ENCODE data around the gene NSD1.
"Not testable (repeated sequence)": the region's sequence is repeated elsewhere in the genome, so short reads cannot be mapped to it uniquely, and the experiment has no call there.

NSD1 gene

DNA sequence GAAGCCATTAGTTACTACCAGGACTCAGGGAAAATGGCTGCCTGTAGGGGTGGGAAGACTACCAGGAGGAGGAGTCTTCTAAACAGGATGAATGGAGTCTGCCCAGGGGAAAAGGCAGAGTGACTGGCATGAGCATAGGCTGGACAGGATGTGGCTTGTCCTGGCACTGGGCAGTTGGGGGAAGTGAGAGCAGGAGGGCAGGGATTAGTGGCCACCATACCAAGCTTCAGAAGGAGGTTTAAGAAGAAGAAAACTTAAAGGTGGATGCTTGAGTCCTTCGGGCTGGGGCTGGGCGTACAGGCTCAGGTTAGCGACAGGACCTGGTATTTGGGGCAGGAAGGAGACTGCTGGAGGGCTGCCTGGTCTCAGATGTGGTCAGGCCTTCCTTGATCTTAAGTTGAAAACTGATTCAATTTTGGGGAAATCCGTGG, 5.0 kb upstream of the NSD1 start:
- DNase-seq, result no peak

GRCh38 chr5:177130211-177131018, 3.2 kb upstream of the NSD1 start:
- no peak for DNase-seq

DNA sequence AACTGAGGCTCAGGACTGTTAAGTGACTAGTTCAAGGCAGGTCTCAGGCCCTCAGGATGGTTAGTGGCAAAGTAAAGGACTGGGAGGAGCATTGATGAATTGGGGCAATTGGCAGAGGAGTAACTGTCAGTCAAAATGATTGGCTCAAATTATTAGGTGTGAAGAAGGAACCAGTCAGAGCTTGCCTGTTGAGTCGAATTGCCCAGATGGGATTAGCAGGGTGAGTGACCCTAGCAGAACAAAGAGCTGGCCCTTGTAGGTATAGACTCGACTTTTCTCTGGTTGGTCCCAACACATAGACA, 2.6 kb upstream of the NSD1 start:
- DNase-seq, result no peak

GRCh38 chr5:177131352-177132135, 2.0 kb upstream of the NSD1 start:
- DNase-seq, result no peak

DNA sequence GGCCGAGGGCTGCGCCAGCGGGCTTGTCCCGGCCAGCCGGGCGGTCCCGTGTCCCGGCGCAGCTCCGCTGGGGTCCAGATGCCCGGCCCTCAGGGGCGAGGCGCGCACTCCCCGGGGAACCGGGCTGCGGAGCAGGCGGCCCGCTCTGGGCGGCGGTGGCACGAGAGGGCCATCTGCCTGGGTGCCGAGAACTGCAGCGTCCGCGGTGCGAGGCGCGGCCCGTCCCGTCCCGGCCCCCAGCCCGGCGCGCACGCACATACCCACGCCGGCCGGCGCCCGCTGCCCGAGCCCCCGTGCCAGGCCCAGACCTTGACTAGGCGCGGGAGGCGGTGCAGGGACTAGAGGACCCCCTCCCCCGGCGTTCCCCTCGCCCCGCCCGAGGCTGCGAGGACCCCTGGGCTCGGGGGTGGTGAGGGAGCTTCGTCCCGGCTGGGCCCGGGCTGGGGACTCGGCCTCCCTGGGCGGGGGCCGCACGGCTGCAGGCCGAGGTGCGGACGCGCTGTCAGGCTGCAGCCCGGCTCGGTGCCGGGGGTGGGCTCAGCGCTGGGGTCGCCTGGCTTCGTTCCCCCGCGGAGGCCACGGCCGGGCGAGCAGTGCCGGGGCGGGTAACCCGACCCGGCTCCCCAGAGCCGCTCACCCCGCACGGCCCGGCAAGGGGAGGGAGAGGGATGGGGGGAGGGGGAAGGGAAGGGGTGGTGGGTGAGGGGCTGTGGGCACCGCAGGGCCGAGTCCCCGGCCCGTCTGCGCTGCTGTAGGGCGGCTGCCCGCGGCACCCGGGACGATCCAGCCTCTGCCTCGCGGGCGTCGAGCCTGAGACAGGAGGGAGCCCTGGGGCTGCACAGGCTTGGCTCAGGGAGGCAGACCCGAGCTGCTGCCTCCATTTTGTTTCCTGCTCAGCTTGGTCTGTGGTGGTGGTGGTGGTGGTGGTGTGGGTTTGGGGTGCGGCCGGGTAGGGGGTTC, 1.2 kb upstream of the NSD1 start:
- DNase-seq, result peak; percentile 27

DNA sequence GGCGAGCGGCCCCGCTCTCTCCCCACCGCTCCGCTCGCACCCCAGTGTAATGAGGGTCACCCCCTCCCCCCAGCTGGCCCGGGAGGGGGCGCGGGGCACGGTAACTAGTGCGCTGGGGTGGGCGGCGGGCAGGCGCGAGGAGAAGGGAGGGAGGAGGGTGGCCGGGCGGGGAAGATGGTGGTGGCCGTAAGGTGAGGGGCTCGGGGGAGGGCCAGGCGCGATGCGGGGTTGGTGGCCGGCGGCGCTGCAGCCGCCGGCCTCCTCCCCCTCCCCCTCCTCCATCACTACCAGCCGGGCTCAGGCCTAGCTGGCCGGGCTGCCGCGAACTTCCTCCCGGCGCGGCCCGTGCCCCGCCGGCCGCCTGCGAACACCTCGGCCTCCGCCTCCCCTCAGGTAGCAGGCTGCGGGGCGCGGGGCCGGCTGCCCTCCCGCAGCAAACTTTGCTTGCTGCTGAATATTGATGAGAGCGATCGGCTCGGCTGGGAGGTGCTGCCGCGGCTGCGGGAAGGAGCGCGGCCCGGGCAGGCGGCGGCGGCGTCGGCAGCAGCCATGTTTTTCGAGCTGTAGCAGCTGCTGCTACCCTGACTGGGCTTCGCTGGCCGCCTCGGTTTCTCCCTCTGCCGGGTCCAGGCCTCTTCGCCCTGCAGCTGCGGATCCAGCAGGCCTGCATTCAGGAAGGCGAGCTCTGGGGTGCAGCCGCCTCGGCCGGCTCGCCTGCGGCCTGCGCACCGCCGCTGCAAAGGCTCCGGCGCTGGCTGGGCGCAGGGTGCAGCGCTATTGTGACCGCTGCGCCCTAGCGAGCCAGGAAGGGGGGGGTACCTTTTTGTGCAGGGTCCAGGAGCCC, 502 bp downstream of the NSD1 start:
- peak; percentile 28 for DNase-seq

DNA sequence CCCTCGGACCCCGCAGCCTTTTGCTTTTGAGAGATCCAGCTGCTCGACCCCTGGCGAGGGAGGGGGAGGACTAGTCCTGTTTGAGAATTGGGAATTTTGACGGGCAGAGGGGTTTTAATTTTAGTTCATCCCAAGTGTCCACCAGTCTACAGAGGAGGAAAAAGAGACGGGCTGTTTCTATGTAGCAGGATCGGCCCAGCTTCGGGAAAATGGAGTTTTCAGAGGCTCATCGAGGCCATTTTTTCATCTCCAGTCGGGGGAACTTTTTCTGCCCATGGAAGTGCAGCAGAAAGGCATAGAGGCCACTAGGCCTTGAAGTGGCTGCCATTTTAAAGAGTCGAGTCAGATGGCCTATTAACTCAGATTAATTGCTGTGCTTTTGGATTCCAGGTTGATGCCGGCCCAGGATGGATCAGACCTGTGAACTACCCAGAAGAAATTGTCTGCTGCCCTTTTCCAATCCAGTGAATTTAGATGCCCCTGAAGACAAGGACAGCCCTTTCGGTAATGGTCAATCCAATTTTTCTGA, 1.2 kb downstream of the NSD1 start:
- DNase-seq, result no peak

GRCh38 chr5:177140312-177140711, 6.7 kb downstream of the NSD1 start:
- no peak for DNase-seq

GRCh38 chr5:177141496-177141895, 7.9 kb downstream of the NSD1 start:
- no peak for DNase-seq

DNA sequence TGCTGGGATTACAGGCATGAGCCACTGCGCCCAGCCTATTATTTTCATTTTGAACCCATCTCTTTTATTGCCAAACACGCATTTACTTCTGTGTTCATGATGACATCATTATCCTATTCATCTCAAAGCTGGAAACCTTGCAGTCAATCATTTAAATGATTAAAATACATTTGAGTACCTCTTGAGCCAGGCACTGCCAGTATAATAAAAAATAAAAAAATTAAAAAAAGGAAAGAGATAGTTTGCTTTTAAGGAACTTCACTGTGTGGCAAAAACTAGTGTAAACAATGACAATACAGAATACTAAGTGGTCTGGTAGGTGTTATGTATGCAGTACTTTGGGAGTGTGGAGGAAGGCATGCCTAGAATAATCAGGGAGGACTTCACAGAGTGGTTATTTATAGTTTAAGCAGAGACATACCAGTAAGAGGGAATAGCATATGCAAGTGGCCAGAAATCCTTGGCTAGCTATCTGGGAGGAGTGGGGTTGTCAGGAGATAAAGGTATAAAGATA, 8.6 kb downstream of the NSD1 start:
- DNase-seq, result no peak

DNA sequence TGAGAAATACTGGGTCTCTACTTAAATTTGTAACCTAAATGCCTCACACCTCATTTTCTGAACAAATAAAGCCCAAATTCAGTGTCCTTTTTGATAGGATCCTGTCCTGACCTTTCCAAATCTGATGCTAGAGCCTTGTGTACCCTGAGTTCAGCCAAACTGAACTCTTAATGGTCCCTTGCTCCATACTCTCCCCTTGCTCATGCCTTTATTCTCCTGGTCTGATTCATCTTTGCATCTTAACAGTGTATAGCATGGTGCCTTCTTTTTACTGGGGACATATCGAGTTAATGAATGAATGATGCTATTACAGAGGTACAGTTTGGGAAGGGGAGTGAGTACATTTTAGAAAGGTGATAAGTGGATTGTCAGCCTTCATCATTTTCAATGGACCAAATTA, 9.2 kb downstream of the NSD1 start:
- DNase-seq, result no peak

- DNase-seq, result no peak
These were observed 13.5 kb downstream of the NSD1 start for GRCh38 chr5:177146891-177147638.

DNA sequence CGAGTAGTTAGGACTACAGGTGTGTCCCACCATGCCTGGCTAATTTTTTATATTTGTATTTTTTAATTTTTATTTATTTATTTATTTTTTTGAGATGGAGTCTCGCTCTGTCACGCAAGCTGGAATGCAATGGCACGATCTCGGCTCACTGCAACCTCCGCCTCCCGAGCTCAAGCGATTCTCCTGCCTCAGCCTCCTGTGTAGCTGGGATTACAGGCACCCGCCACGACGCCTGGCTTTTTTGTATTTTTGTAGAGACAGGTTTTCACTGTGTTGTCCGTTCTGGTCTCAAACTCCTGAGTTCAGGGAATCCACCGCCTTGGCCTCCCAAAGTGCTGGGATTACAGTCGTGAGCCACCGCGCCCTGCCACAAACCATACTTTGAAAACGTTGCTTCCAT, 16.5 kb downstream of the NSD1 start:
- DNase-seq, result not testable (repeated sequence)

DNA sequence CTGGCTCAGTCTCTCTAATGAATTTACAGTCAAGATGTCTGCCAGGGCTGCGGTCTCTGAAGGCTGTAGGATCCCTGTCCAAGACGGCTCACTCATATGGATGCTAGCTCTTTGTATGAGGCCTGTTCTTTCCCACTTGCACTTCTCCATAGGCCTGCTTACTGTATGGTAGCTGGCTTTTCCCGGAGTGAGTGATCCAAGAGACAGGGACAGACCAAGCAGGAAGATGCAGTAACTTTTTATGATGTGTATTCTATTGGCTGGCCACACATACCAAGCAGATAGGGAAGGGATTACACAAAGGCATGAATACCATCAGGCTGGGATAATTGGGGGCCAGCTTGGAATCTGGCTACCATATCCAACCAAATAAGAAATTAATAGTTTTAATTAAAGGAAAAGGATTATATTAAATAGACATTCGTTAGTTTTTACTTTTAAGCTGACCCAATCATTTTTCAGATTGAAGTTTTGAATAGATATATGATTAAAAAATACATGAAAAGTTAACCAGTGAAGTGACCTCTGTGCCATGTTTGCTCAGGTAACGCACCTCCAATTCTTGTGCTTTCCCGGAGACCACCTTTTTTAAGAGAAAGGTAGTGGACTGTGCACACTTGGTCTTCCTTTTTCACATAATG, 20.6 kb downstream of the NSD1 start:
- DNase-seq, result no peak

DNA sequence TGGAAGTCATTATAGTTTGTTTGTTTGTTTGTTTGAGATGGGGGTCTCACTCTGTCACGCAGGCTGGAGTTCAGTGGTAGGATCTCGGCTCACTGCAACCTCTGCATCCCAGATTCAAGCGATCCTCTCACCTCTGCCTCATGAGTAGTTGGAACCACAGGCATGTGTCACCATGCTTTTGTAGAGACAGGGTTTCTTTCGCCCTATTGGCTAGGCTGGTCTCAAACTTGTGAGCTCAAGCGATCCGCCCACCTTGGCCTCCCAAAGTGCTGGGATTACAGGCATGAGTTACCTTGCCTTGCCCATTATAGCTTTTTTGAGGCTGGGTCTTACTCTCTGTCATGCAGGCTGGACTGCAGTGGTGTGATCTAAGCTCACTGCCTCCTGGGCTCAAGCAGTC, 28.8 kb downstream of the NSD1 start:
- no peak for DNase-seq

DNA sequence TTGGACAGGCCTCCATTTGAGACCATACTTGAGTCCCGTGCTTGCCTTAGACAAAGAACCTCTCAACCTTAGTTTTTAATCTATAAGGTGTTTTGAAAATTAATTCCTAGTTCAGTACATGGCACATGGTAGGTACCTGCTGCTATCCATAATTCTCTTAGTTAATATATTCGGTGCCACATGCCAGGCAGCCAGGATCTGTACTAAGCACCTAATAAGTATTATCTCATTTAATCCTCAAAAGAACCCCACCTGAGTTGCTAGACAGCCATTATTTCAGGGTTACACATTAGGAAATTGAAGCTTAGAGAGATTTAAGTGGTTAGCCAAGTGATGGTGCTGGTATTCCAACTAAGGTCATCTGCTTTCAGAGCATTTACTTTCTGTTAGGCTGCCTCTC, 29.9 kb downstream of the NSD1 start:
- no peak for DNase-seq

DNA sequence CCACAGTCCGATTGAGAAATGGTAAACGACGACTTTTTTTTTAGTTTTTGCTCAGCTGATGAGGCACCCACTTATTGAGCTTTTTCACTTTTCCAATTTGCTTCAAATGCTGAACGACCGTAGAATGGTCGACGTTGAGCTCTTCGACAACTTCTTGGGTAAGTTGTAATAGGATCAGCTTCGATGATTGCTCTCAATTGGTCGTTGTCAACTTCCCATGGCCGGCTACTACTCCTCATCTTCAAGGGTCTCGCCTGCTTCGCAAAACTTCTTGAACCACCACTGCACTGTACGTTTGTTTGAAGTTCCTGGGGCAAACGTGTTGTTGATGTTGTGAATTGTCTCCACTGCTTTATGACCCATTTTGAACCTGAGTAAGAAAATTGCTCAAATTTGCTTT, 35.7 kb downstream of the NSD1 start:
- no peak for DNase-seq

- no peak for DNase-seq
These were observed 38.4 kb downstream of the NSD1 start for GRCh38 chr5:177171961-177172360.

DNA sequence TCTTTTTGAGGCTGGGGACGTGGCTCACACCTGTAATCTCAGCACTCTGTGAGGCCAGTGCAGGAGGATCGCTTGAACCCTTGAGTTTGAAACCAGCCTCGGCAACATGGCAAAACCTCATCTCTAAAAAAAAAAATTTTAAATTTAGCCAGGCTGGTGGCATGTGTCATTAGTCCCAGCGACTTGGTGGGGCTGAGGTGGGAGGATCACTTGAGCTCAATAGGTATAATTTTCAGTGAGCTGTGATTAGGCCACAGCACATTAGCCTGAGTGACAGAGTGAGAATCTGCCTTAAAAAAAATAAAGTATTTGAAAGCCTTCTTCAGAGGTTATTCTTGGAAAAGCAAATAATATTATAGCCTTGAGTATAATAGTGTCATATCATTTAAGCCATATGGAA, 41.8 kb downstream of the NSD1 start:
- DNase-seq, result no peak

DNA sequence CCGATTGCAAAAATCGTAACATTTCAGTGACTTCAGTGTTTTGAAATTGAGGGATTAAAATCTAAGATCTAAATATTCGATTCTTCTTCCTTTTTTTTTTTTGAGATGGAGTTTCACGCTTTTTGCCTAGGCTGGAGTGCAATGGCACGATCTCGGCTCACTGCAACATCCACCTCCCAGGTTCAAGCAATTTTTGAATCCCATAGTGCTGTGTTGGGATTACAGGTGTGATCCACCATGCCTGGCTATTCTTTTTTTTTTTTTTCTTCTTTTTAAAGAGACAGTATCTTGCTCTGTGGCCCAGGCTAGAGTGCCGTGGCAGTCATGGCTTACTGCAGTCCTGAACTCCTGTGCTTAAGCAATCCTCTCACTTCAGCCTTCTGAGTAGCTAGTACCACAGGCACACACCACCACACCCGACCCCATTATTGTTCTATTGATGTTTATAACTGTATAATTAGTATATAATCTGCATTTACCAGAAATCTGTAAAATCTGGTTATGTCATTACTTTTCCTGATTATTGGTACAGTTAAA, 42.7 kb downstream of the NSD1 start:
- DNase-seq, result no peak
